Ascending aorta (tissue), 2 donors: ENCODE data around the gene ATMIN. TPM values are rescaled to one million over a fixed set of nuclear protein-coding genes. Genes with fewer than 3 reads are reported as not detected.

Experiments
- DNase-seq, 2 donors: peaks; one replicate each; pipeline ENCODE4 v3.0.0-alpha.2; 2019; ENCODE audit warnings: low spot score in 2 of 2
- H3K27ac ChIP-seq, 2 donors: fragments of 200-600 bp; sonication (generic); one replicate each; pipeline ENCODE4 v1.5.1; 2016 to 2017; ENCODE audit warnings: mild to moderate bottlenecking in 1 of 2
- H3K27me3 ChIP-seq: fragments of 200-600 bp; sonication (generic); one replicate; pipeline ENCODE4 v1.5.1; 2017
- H3K36me3 ChIP-seq, 2 donors: fragments of 200-600 bp; sonication (generic); one replicate each; pipeline ENCODE4 v1.5.1; 2016
- H3K4me1 ChIP-seq, 2 donors: fragments of 200-600 bp; sonication (generic); one replicate each; pipeline ENCODE4 v1.5.1; 2016 to 2017; ENCODE audit warnings: mild to moderate bottlenecking in 1 of 2
- H3K4me3 ChIP-seq, 2 donors: fragments of 200-600 bp; sonication (generic); one replicate each; pipeline ENCODE4 v1.5.1; 2016 to 2017; ENCODE audit warnings: mild to moderate bottlenecking in 1 of 2
- H3K9me3 ChIP-seq, 2 donors: fragments of 200-600 bp; sonication (generic); one replicate each; pipeline ENCODE4 v1.5.1; 2016
- CTCF ChIP-seq, 3 experiments: fragments of 200-600 bp in 2 of 3; fragments of 450-650 bp in 1 of 3; sonication (generic) in 2 of 3; IDR thresholded peaks; one replicate each; pipeline ENCODE4 v1.5.1; 2016 to 2019; ENCODE audit warnings: antibody characterized with exemption in 3 of 3, mild to moderate bottlenecking in 1 of 3, moderate library complexity in 1 of 3
- intact Hi-C: fragments of 100-400 bp; cut with DNase I; formaldehyde crosslinking; loops from one replicate; pipeline ENCODE4 v1.15.1; 2023
- total RNA-seq: library from RNA; depleted of rRNA; stranded (reverse); fragments of >200 nt; gene quantifications from one replicate; pipeline ENCODE4 v1.1.0, GENCODE V29; 2016

The ATMIN gene
- total RNA-seq, 1 donor from 2014 or later = 11.9 TPM

- intact Hi-C loops = no loop called here
- no peak for DNase-seq
- no peak for TF ChIP-seq CTCF (IDR thresholded peaks at IDR 0.05)
- Histone ChIP-seq H3K36me3 (no peaks in the 10 kb centered on the region), H3K27me3 (no peaks in the 10 kb centered on the region), H3K9me3 (no peaks in the 10 kb centered on the region), H3K4me1 (no peaks in the 10 kb centered on the region), H3K27ac (no peak overlapping the region), H3K4me3 (no peak overlapping the region)
Observed at GRCh38 chr16:81060576-81061306, 25.1 kb downstream of the ATMIN start.

GRCh38 chr16:81061307-81061640 is 25.6 kb downstream of the ATMIN start:
- Histone ChIP-seq H3K36me3 (no peaks in the 10 kb centered on the region), H3K4me3 (no peak overlapping the region), H3K9me3 (no peaks in the 10 kb centered on the region), H3K27me3 (no peaks in the 10 kb centered on the region), H3K27ac (no peak overlapping the region), H3K4me1 (no peaks in the 10 kb centered on the region)
- DNase-seq = no peak
- TF ChIP-seq CTCF (IDR thresholded peaks at IDR 0.05) = no peak
- intact Hi-C loops = no loop called here

GRCh38 chr16:81061871-81062608 is 26.4 kb downstream of the ATMIN start:
- Histone ChIP-seq H3K4me1 (no peaks in the 10 kb centered on the region), H3K4me3 (no peak overlapping the region), H3K27me3 (no peaks in the 10 kb centered on the region), H3K9me3 (no peaks in the 10 kb centered on the region), H3K36me3 (no peaks in the 10 kb centered on the region), H3K27ac (no peak overlapping the region)
- no peak for DNase-seq
- TF ChIP-seq CTCF (IDR thresholded peaks at IDR 0.05) = no peak
- intact Hi-C loops = no loop called here

DNA sequence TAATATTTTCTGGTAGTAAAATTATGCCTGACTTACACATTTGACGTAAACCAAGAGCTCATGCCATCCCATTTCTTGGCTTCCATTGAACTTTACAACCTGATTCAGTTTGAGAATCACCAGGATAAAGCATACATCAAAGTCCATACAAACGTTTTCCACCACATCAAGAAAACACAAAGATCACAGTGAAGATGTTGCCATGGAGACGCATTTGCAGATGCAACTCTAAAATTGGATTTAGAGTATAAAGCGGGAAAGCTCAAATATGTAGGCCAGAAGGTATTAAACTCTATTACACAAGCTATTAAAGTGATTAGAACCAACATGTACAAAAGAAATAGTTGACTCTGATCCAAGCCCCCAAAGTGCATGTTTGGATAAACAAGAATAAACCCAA is 31.0 kb downstream of the ATMIN start:
- no peak overlapping the region for H3K4me3 ChIP-seq
- no peak overlapping the region for H3K27ac ChIP-seq
- no peaks in the 10 kb centered on the region for H3K27me3 ChIP-seq
- no peak for DNase-seq
- H3K36me3 ChIP-seq = no peaks in the 10 kb centered on the region
- no peaks in the 10 kb centered on the region for H3K9me3 ChIP-seq
- intact Hi-C loops = no loop called here
- no peaks in the 10 kb centered on the region for H3K4me1 ChIP-seq
- no peak for TF ChIP-seq CTCF (IDR thresholded peaks at IDR 0.05)

DNA sequence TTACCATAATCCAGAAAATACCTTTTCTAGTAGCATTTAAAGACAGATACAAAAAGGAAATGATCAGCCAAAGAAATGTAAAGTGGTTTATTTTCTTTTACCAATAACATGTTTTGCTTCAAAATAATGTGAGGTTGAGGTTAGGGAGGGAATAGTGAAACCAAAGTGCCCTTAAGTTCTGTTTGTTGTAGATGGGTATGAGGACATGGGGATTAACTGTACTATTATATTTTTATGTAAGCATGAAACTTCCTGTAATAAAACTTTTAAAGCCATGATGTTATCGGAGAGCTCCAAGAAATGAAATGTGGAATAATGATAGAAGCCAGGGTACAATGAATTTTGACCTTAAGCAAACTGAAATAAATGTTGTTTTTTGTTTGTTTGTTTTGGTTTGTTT is 31.5 kb downstream of the ATMIN start:
- H3K36me3 ChIP-seq = no peaks in the 10 kb centered on the region
- no peak for DNase-seq
- no peaks in the 10 kb centered on the region for H3K4me1 ChIP-seq
- intact Hi-C loops = no loop called here
- H3K9me3 ChIP-seq = no peaks in the 10 kb centered on the region
- H3K27ac ChIP-seq = no peak overlapping the region
- no peak overlapping the region for H3K4me3 ChIP-seq
- no peak for TF ChIP-seq CTCF (IDR thresholded peaks at IDR 0.05)
- H3K27me3 ChIP-seq = no peaks in the 10 kb centered on the region
